ENCODE measurements around the gene RHOV. TPM values are rescaled to one million over a fixed set of nuclear protein-coding genes. Genes with fewer than 3 reads are reported as not detected.

Gene RHOV
- polyA plus RNA-seq, 2 of the 4 experiments (the other 2 are of a cell fraction), result 7.6 to 13.0 TPM

DNA sequence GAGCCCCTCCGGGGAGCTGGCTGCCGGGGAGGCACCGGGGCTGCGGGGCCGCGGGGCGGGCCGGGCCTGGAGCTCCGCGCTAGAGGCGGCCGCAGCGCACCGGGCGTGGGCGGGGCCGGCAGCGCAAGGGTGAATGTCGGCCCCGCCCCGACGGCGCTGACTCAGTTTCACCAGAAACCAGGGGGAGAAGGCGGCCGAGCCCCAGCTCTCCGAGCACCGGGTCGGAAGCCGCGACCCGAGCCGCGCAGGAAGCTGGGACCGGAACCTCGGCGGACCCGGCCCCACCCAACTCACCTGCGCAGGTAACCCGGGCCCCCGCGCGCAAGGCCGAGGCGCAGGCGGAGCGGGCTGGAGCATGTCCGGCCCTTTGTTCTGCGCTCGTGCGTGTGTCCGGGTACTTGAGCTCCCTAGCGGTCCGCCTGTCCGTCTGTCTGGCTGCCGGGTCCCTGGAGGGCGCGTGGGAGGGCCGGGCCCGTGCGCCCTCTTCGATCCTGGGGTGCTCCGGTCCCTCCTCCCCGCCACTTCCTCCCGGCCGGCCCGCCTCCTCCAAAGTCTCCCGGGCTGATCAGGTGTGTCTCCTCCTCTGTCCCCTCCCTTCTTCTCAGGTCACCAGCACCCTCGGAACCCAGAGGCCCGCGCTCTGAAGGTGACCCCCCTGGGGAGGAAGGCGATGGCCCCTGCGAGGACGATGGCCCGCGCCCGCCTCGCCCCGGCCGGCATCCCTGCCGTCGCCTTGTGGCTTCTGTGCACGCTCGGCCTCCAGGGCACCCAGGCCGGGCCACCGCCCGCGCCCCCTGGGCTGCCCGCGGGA is 29.9 kb downstream of the RHOV start, which contains the start of gene SPINT1:
SPINT1 (plus strand) TSS at position 164 of the 811 bp plus-strand sequence; CDS start at position 671, 507 bp downstream.
- H3K4me2 ChIP-seq, result peak within 1 kb of the TSS; percentile 92
- FAIRE-seq, result no peak
- H3K4me3 ChIP-seq, result peak within 1 kb of the TSS; percentile 54
- TF ChIP-seq HOXB13 (CRISPR knock-in tag; IDR thresholded peaks at IDR 0.05; ENCODE audit: low read depth) (no peak), TFCP2L1 (CRISPR knock-in tag; IDR thresholded peaks at IDR 0.05) (no peak), EHF (CRISPR knock-in tag; IDR thresholded peaks at IDR 0.05) (no peak), KDM1A (IDR thresholded peaks at IDR 0.05; ENCODE audit: low read depth) (no peak), CHD4 (IDR thresholded peaks at IDR 0.05; ENCODE audit: borderline replicate concordance) (no peak), HEYL (CRISPR knock-in tag; IDR thresholded peaks at IDR 0.05) (no peak), EP300 (IDR thresholded peaks at IDR 0.05) (no peak), MYC (IDR thresholded peaks at IDR 0.05; ENCODE audit: borderline replicate concordance, low read length) (no peak), ZNF302 (CRISPR knock-in tag; IDR thresholded peaks at IDR 0.05) (no peak)
- TF ChIP-seq, protein P1, sequence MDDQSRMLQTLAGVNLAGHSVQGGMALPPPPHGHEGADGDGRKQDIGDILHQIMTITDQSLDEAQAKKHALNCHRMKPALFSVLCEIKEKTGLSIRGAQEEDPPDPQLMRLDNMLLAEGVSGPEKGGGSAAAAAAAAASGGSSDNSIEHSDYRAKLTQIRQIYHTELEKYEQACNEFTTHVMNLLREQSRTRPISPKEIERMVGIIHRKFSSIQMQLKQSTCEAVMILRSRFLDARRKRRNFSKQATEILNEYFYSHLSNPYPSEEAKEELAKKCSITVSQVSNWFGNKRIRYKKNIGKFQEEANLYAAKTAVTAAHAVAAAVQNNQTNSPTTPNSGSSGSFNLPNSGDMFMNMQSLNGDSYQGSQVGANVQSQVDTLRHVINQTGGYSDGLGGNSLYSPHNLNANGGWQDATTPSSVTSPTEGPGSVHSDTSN (IDR thresholded peaks at IDR 0.05), result no peak
- ATAC-seq, result no peak
- H3K9me3 ChIP-seq, result no peaks in the 10 kb centered on the region
- H3K4me1 ChIP-seq, result peaks cover 23% of the 10 kb centered on the region
- ChIA-PET CTCF (interaction anchor here (0.6 to 8.2 kb wide), 3 partner anchors 9 to 375 kb away, joined by 3 to 82 read pairs (median 5); no protein-coding TSS in a partner anchor), POLR2A (no interaction called here)
- WGBS (ENCODE audit: missing lambda C conversion rate), result 41% methylated on average over 30 of the region's 89 CpGs
- DNase-seq (ENCODE audit: low read depth in 1 of 2, low spot score in 1 of 2), result no peak
- peak within 1 kb of the TSS; percentile 41 to 80; a peak in 4 of 6 replicates for H3K27ac ChIP-seq

DNA sequence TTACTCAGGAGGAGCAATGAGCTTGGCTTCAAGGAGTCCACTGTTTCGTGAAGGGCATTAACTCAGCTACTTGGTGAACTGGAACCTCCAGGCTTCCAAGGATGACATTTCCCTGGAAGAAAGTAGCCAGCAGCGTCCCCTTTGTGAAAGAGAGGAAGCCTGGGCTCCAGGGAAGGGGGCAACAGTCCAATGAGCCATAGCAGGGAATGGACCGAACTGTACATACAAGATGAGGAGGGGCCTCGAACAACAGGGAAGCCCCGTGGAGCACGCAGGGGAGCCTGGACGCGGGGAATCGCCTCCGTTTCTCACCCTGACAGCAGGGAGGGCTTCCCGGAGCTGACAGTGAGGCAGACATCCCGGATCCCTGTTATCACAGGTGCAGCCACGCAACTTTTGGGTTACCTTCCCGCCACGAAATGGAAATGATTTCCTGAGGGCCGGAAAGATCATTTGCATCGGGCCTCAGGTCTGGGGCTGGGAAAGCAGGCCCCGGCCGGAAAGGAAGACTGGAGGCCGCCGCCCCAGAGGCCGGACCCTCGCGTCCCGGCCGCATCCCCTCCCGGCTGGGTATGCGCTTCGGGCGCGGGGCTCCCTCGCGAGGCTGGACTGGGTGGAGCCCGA is 30.7 kb downstream of the RHOV start:
- WGBS (ENCODE audit: missing lambda C conversion rate), result 84% methylated on average over 15 of the region's 34 CpGs
- H3K4me1 ChIP-seq, result peaks cover 23% of the 10 kb centered on the region
- ChIA-PET POLR2A (no interaction called here), CTCF (interaction anchor here (0.9 to 8.2 kb wide), 4 partner anchors 9 to 51 kb away, joined by 3 to 82 read pairs (median 6); partner anchors contain the start of gene VPS18)
- ATAC-seq, result no peak
- no peak for FAIRE-seq
- no peaks in the 10 kb centered on the region for H3K9me3 ChIP-seq
- H3K4me3 ChIP-seq, result peak overlapping the region; percentile 54
- DNase-seq (ENCODE audit: low read depth in 1 of 2, low spot score in 1 of 2), result no peak
- peak overlapping the region; percentile 92 for H3K4me2 ChIP-seq
- TF ChIP-seq NPAS2 (CRISPR knock-in tag; IDR thresholded peaks at IDR 0.05; ENCODE audit: borderline replicate concordance) (no peak), KDM5A (IDR thresholded peaks at IDR 0.05) (no peak), JUN (IDR thresholded peaks at IDR 0.05) (no peak), EP300 (IDR thresholded peaks at IDR 0.05) (no peak), ZNF302 (CRISPR knock-in tag; IDR thresholded peaks at IDR 0.05) (no peak), FOSL2 (IDR thresholded peaks at IDR 0.05) (no peak), FOSL2 (CRISPR knock-in tag; IDR thresholded peaks at IDR 0.05) (no peak), TFCP2L1 (CRISPR knock-in tag; IDR thresholded peaks at IDR 0.05) (no peak), RFX5 (IDR thresholded peaks at IDR 0.05) (no peak), HEYL (CRISPR knock-in tag; IDR thresholded peaks at IDR 0.05) (no peak), SREBF2 (IDR thresholded peaks at IDR 0.05) (no peak), HDAC2 (IDR thresholded peaks at IDR 0.05) (no peak)
- TF ChIP-seq, protein P2, sequence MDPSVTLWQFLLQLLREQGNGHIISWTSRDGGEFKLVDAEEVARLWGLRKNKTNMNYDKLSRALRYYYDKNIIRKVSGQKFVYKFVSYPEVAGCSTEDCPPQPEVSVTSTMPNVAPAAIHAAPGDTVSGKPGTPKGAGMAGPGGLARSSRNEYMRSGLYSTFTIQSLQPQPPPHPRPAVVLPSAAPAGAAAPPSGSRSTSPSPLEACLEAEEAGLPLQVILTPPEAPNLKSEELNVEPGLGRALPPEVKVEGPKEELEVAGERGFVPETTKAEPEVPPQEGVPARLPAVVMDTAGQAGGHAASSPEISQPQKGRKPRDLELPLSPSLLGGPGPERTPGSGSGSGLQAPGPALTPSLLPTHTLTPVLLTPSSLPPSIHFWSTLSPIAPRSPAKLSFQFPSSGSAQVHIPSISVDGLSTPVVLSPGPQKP (IDR thresholded peaks at IDR 0.05; ENCODE audit: low read depth, low read length), result no peak
- TF ChIP-seq, protein P3, sequence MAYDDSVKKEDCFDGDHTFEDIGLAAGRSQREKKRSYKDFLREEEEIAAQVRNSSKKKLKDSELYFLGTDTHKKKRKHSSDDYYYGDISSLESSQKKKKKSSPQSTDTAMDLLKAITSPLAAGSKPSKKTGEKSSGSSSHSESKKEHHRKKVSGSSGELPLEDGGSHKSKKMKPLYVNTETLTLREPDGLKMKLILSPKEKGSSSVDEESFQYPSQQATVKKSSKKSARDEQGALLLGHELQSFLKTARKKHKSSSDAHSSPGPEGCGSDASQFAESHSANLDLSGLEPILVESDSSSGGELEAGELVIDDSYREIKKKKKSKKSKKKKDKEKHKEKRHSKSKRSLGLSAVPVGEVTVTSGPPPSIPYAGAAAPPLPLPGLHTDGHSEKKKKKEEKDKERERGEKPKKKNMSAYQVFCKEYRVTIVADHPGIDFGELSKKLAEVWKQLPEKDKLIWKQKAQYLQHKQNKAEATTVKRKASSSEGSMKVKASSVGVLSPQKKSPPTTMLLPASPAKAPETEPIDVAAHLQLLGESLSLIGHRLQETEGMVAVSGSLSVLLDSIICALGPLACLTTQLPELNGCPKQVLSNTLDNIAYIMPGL (CRISPR knock-in tag; IDR thresholded peaks at IDR 0.05; ENCODE audit: borderline replicate concordance), result no peak
- TF ChIP-seq, protein P1 (IDR thresholded peaks at IDR 0.05), result no peak
- peak overlapping the region in 1 of 2 experiments; percentile 80; a peak in 3 of 6 replicates for H3K27ac ChIP-seq

Measured in A549 (cell line).